HEK293 (cell line): ENCODE results near the gene LDHAL6B.

Source experiments
- CTCF ChIA-PET: fragments of 350-600 bp; formaldehyde crosslinking; extraction: SDS; loops from one replicate; lab custom pipeline; 2021; ENCODE audit warnings: antibody characterized with exemption; lab: Yijun Ruan, JAX
- POLR2A ChIA-PET: fragments of 300-600 bp; formaldehyde crosslinking; extraction: SDS; loops from one replicate; lab custom pipeline; 2020; ENCODE audit warnings: antibody characterized with exemption, inconsistent platforms; lab: Yijun Ruan, JAX
- H3K27ac ChIP-seq: fragments of 200-500 bp; sonication (Bioruptor generic); 2 replicates; pipeline ENCODE4 v1.5.1; 2014; ENCODE audit warnings: low read depth, low read length, control low read depth, inconsistent platforms; ENCODE audit errors: extremely low read depth
- H3K36me3 ChIP-seq, 2 experiments: fragments of 200-500 bp in 1 of 2; sonication (Bioruptor generic) in 1 of 2; 1 replicate in 1 of 2; 2 replicates in 1 of 2; pipeline ENCODE4 v1.5.1; 2014 to 2017; ENCODE audit warnings: inconsistent platforms in 2 of 2, low read length in 2 of 2; ENCODE audit not compliant: control insufficient read depth in 2 of 2, insufficient read depth in 1 of 2
- H3K4me1 ChIP-seq: fragments of 200-500 bp; sonication (Bioruptor generic); 2 replicates; pipeline ENCODE4 v1.5.1; 2014; ENCODE audit warnings: mild to moderate bottlenecking, low read length, inconsistent platforms; ENCODE audit not compliant: control insufficient read depth, insufficient read depth
- H3K4me3 ChIP-seq: 2 replicates; pipeline ENCODE4 v1.5.1; 2011; ENCODE audit warnings: low read depth, mild to moderate bottlenecking, control low read depth, low read length, moderate library complexity
- H3K9me3 ChIP-seq: fragments of 200-500 bp; sonication (Bioruptor generic); 2 replicates; pipeline ENCODE4 v1.5.1; 2014; ENCODE audit warnings: low read depth, low read length, inconsistent platforms; ENCODE audit not compliant: control insufficient read depth, insufficient read depth
- GFI1B ChIP-seq: fragments of 450-650 bp; formaldehyde crosslinking; IDR thresholded peaks from 2 replicates; pipeline ENCODE4 v1.5.1; 2016; ENCODE audit warnings: missing biosample characterization, missing genetic modification characterization
- HIC1 ChIP-seq: fragments of 450-650 bp; formaldehyde crosslinking; IDR thresholded peaks from 2 replicates; pipeline ENCODE4 v1.5.1; 2016; ENCODE audit warnings: missing biosample characterization, missing genetic modification characterization
- HOXC10 ChIP-seq: sonication (generic); formaldehyde crosslinking; IDR thresholded peaks from 2 replicates; pipeline ENCODE4 v1.8.1; 2023; ENCODE audit warnings: mild to moderate bottlenecking, missing genetic modification reagents
- MYNN ChIP-seq: fragments of 450-650 bp; formaldehyde crosslinking; IDR thresholded peaks from 2 replicates; pipeline ENCODE4 v1.5.1; 2016; ENCODE audit warnings: missing biosample characterization, missing genetic modification characterization, borderline replicate concordance
- PBX3 ChIP-seq: sonication (generic); formaldehyde crosslinking; IDR thresholded peaks from 2 replicates; pipeline ENCODE4 v1.8.1; 2022; ENCODE audit warnings: mild to moderate bottlenecking, moderate library complexity, missing genetic modification reagents
- TSHZ1 ChIP-seq: fragments of 450-650 bp; formaldehyde crosslinking; IDR thresholded peaks from 2 replicates; pipeline ENCODE4 v1.5.1; 2016; ENCODE audit warnings: missing biosample characterization, missing genetic modification characterization, borderline replicate concordance
- ZBTB26 ChIP-seq: fragments of 450-650 bp; formaldehyde crosslinking; optimal IDR thresholded peaks from 2 replicates; pipeline ENCODE3; 2016; ENCODE audit warnings: missing biosample characterization, mild to moderate bottlenecking, missing genetic modification characterization
- ZEB2 ChIP-seq: fragments of 450-650 bp; formaldehyde crosslinking; IDR thresholded peaks from 2 replicates; pipeline ENCODE4 v1.5.1; 2016; ENCODE audit warnings: missing biosample characterization, missing genetic modification characterization
- ZFP69B ChIP-seq: fragments of 450-650 bp; formaldehyde crosslinking; IDR thresholded peaks from 2 replicates; pipeline ENCODE4 v1.5.1; 2016; ENCODE audit warnings: missing biosample characterization, missing genetic modification characterization
- ZNF121 ChIP-seq: fragments of 450-650 bp; formaldehyde crosslinking; IDR thresholded peaks from 2 replicates; pipeline ENCODE4 v1.5.1; 2016; ENCODE audit warnings: missing biosample characterization, missing genetic modification characterization
- ZNF146 ChIP-seq: fragments of 450-650 bp; formaldehyde crosslinking; IDR thresholded peaks from 2 replicates; pipeline ENCODE4 v1.5.1; 2016; ENCODE audit warnings: missing biosample characterization, missing genetic modification characterization
- ZNF248 ChIP-seq: fragments of 450-650 bp; formaldehyde crosslinking; IDR thresholded peaks from 2 replicates; pipeline ENCODE4 v1.5.1; 2017; ENCODE audit warnings: missing biosample characterization, missing genetic modification characterization
- ZNF311 ChIP-seq: fragments of 450-650 bp; formaldehyde crosslinking; IDR thresholded peaks from 2 replicates; pipeline ENCODE4 v1.5.1; 2017; ENCODE audit warnings: missing biosample characterization, missing genetic modification characterization, borderline replicate concordance
- ZNF433 ChIP-seq: fragments of 450-650 bp; formaldehyde crosslinking; IDR thresholded peaks from 2 replicates; pipeline ENCODE4 v1.5.1; 2016; ENCODE audit warnings: missing biosample characterization, missing genetic modification characterization, low read depth
- ZNF560 ChIP-seq: fragments of 450-650 bp; formaldehyde crosslinking; IDR thresholded peaks from 2 replicates; pipeline ENCODE4 v1.5.1; 2017; ENCODE audit warnings: missing biosample characterization, missing genetic modification characterization, borderline replicate concordance
- ZNF791 ChIP-seq: fragments of 450-650 bp; formaldehyde crosslinking; IDR thresholded peaks from 2 replicates; pipeline ENCODE4 v1.5.1; 2016; ENCODE audit warnings: missing biosample characterization, missing genetic modification characterization
- ZSCAN30 ChIP-seq: fragments of 450-650 bp; IDR thresholded peaks from 2 replicates; pipeline ENCODE4 v1.5.1; 2018; ENCODE audit warnings: missing biosample characterization, mild to moderate bottlenecking, missing genetic modification characterization, moderate library complexity

The LDHAL6B gene

GRCh38 chr15:59229015-59229414 is 22.4 kb downstream of the LDHAL6B start:
- ChIA-PET CTCF (no interaction called here), POLR2A (no interaction called here)

More at GRCh38 chr15:59229015-59229414, 22.4 kb downstream of the LDHAL6B start:
- Histone ChIP-seq H3K4me1 (no peaks in the 10 kb centered on the region), H3K27ac (no peak overlapping the region), H3K4me3 (no peak overlapping the region), H3K36me3 (peaks cover 0 to 5% of the 10 kb centered on the region in 2 experiments; a peak in 1 of 3 replicates), H3K9me3 (no peaks in the 10 kb centered on the region)
- TF ChIP-seq GFI1B (tag by site-specific recombination): no peak
- TF ChIP-seq ZSCAN30: no peak
- no peak for TF ChIP-seq ZEB2 (tag by site-specific recombination)
- no peak for TF ChIP-seq HOXC10 (CRISPR knock-in tag)
- TF ChIP-seq ZNF433: no peak
- no peak for TF ChIP-seq ZBTB26 (tag by site-specific recombination)
- no peak for TF ChIP-seq ZNF121 (tag by site-specific recombination)
- no peak for TF ChIP-seq MYNN (tag by site-specific recombination)
- no peak for TF ChIP-seq ZNF311
- TF ChIP-seq TSHZ1 (tag by site-specific recombination): no peak
- TF ChIP-seq ZFP69B (tag by site-specific recombination): no peak
- no peak for TF ChIP-seq PBX3 (CRISPR knock-in tag)
- TF ChIP-seq ZNF791 (tag by site-specific recombination): no peak
- no peak for TF ChIP-seq HIC1 (tag by site-specific recombination)
- no peak for TF ChIP-seq ZNF146 (tag by site-specific recombination)
- no peak for TF ChIP-seq ZNF248 (tag by site-specific recombination)
- no peak for TF ChIP-seq ZNF560 (tag by site-specific recombination)
